Upper lobe of left lung (tissue), 4 donors: ENCODE results near the gene TMTC1.

ENCODE experiments used
- CTCF ChIP-seq, 6 experiments: fragments of 450-650 bp in 4 of 6; fragments of 200-600 bp in 2 of 6; sonication (generic) in 2 of 6; IDR thresholded peaks; one replicate each; pipeline ENCODE4 v1.5.1; 2016 to 2019; ENCODE audit warnings: antibody characterized with exemption in 6 of 6
- POLR2A ChIP-seq, 4 donors: fragments of 450-650 bp; IDR thresholded peaks; one replicate each; pipeline ENCODE4 v1.5.1; 2016 to 2017; ENCODE audit warnings: antibody characterized with exemption in 4 of 4, mild to moderate bottlenecking in 2 of 4

GRCh38 chr12:29782871-29783772 is 620 bp downstream of the TMTC1 start:
- TF ChIP-seq CTCF (IDR thresholded peaks at IDR 0.05) = no peak
- no peak for TF ChIP-seq POLR2A (IDR thresholded peaks at IDR 0.05)
